Ascending aorta (tissue), 2 donors: Measurements from ENCODE around the gene MAPK8IP3. TPM values are rescaled to one million over a fixed set of nuclear protein-coding genes. Genes with fewer than 3 reads are reported as not detected.
A peak's percentile ranks its signal among the peaks of the same experiment; 100 is the strongest.
"Not testable (repeated sequence)": the region's sequence is repeated elsewhere in the genome, so short reads cannot be mapped to it uniquely, and the experiment has no call there.

Experiments
- DNase-seq, 2 donors: peaks; one replicate each; pipeline ENCODE4 v3.0.0-alpha.2; 2019; ENCODE audit warnings: low spot score in 2 of 2
- H3K27ac ChIP-seq, 2 donors: fragments of 200-600 bp; sonication (generic); one replicate each; pipeline ENCODE4 v1.5.1; 2016 to 2017; ENCODE audit warnings: mild to moderate bottlenecking in 1 of 2
- H3K27me3 ChIP-seq: fragments of 200-600 bp; sonication (generic); one replicate; pipeline ENCODE4 v1.5.1; 2017
- H3K36me3 ChIP-seq, 2 donors: fragments of 200-600 bp; sonication (generic); one replicate each; pipeline ENCODE4 v1.5.1; 2016
- H3K4me1 ChIP-seq, 2 donors: fragments of 200-600 bp; sonication (generic); one replicate each; pipeline ENCODE4 v1.5.1; 2016 to 2017; ENCODE audit warnings: mild to moderate bottlenecking in 1 of 2
- H3K4me3 ChIP-seq, 2 donors: fragments of 200-600 bp; sonication (generic); one replicate each; pipeline ENCODE4 v1.5.1; 2016 to 2017; ENCODE audit warnings: mild to moderate bottlenecking in 1 of 2
- H3K9me3 ChIP-seq, 2 donors: fragments of 200-600 bp; sonication (generic); one replicate each; pipeline ENCODE4 v1.5.1; 2016
- CTCF ChIP-seq, 3 experiments: fragments of 200-600 bp in 2 of 3; fragments of 450-650 bp in 1 of 3; sonication (generic) in 2 of 3; IDR thresholded peaks; one replicate each; pipeline ENCODE4 v1.5.1; 2016 to 2019; ENCODE audit warnings: antibody characterized with exemption in 3 of 3, mild to moderate bottlenecking in 1 of 3, moderate library complexity in 1 of 3
- intact Hi-C: fragments of 100-400 bp; cut with DNase I; formaldehyde crosslinking; loops from one replicate; pipeline ENCODE4 v1.15.1; 2023
- total RNA-seq: library from RNA; depleted of rRNA; stranded (reverse); fragments of >200 nt; gene quantifications from one replicate; pipeline ENCODE4 v1.1.0, GENCODE V29; 2016

MAPK8IP3 gene
- total RNA-seq, 1 donor from 2014 or later, result 57.4 TPM

GRCh38 chr16:1700246-1700645, 5.7 kb upstream of the MAPK8IP3 start:
- TF ChIP-seq CTCF (IDR thresholded peaks at IDR 0.05), result no peak
- H3K4me3 ChIP-seq, result no peak overlapping the region
- H3K27me3 ChIP-seq, result no peaks in the 10 kb centered on the region
- H3K27ac ChIP-seq, result no peak overlapping the region
- H3K36me3 ChIP-seq, result peaks cover 3 to 45% of the 10 kb centered on the region in 2 donors
- peaks cover 0 to 5% of the 10 kb centered on the region in 2 donors for H3K4me1 ChIP-seq
- H3K9me3 ChIP-seq, result no peaks in the 10 kb centered on the region
- no peak for DNase-seq
- intact Hi-C loops, result no loop called here

GRCh38 chr16:1701216-1701878, 4.6 kb upstream of the MAPK8IP3 start:
- Histone ChIP-seq H3K4me3 (no peak overlapping the region), H3K9me3 (no peaks in the 10 kb centered on the region), H3K4me1 (peaks cover 0 to 5% of the 10 kb centered on the region in 2 donors), H3K27ac (no peak overlapping the region), H3K27me3 (no peaks in the 10 kb centered on the region), H3K36me3 (peaks cover 3 to 45% of the 10 kb centered on the region in 2 donors)
- intact Hi-C loops, result no loop called here
- no peak for TF ChIP-seq CTCF (IDR thresholded peaks at IDR 0.05)
- no peak for DNase-seq

GRCh38 chr16:1705324-1705687, 689 bp upstream of the MAPK8IP3 start:
- intact Hi-C loops, result loop anchor here (5.0 kb wide), 1 partner anchor 283 kb away; the partner anchor contains the start of gene UQCC4
- peaks cover 0 to 22% of the 10 kb centered on the region in 2 donors for H3K4me1 ChIP-seq
- peaks cover 0 to 13% of the 10 kb centered on the region in 2 donors for H3K36me3 ChIP-seq
- not testable (repeated sequence) for H3K9me3 ChIP-seq, H3K27me3 ChIP-seq, DNase-seq
- H3K4me3 ChIP-seq, result peak overlapping the region; percentile 70 to 89
- H3K27ac ChIP-seq, result peak overlapping the region; percentile 85 to 95

- intact Hi-C loops, result loop anchor here (1.0 to 5.0 kb wide), 6 partner anchors 28 to 284 kb away; partner anchors contain the start of genes HAGH, JPT2, NUBP2 and SPSB3
- DNase-seq, result no peak
- no peaks in the 10 kb centered on the region for H3K27me3 ChIP-seq
- TF ChIP-seq CTCF (IDR thresholded peaks at IDR 0.05), result no peak
- no peaks in the 10 kb centered on the region for H3K9me3 ChIP-seq
- H3K4me1 ChIP-seq, result peaks cover 0 to 22% of the 10 kb centered on the region in 2 donors
- H3K36me3 ChIP-seq, result peaks cover 0 to 5% of the 10 kb centered on the region in 2 donors
- peak overlapping the region; percentile 70 to 89 for H3K4me3 ChIP-seq
- H3K27ac ChIP-seq, result peak overlapping the region; percentile 85 to 95
Observed at GRCh38 chr16:1706386-1707192, 594 bp downstream of the MAPK8IP3 start.

- Histone ChIP-seq H3K36me3 (peaks cover 0 to 2% of the 10 kb centered on the region in 2 donors), H3K27me3 (no peaks in the 10 kb centered on the region), H3K9me3 (no peaks in the 10 kb centered on the region), H3K4me1 (peaks cover 0 to 22% of the 10 kb centered on the region in 2 donors), H3K27ac (peak overlapping the region in 1 of 2 donors; percentile 85), H3K4me3 (peak overlapping the region; percentile 70 to 89)
- TF ChIP-seq CTCF (IDR thresholded peaks at IDR 0.05), result no peak
- no peak for DNase-seq
- intact Hi-C loops, result loop anchor here (2.0 to 5.0 kb wide), 2 partner anchors 214 to 285 kb away; partner anchors contain the start of genes TELO2 and UQCC4
Observed at GRCh38 chr16:1707193-1707790, 1.3 kb downstream of the MAPK8IP3 start.
